ENCODE results near the gene LIFR.
A peak's percentile ranks its signal among the peaks of the same experiment; 100 is the strongest.

The LIFR gene

DNA sequence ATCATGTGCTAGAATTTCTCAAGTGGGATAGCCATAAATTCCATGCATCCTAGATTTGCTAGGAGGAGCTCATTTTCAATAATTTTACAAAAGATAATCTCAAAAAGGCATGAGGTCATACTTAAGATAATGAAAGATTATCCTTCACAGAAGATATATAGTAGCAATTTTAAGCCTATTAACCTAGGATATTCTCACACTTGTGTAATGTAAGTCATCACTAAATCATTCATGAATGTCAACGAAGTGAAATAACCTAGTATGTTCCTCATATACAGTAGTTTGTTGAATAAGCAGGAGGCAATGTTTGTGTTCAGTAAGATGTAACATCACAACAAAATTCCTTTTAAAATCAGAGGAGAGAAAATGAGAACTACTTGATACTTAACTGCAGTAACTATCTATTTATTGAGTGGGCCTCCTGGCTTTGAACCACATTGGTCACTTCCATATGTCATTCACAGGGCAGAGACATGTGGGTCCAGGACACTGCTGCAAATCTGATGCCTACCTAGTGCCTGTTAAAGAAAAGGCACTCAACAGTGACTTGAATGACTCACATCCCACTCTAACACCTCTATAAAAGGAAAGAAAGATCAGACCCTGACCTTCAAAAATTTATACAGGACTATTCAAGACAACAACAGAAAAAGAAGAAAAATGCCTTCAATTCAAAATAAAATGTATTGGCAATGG, 8.2 kb downstream of the LIFR start:
- no peak for DNase-seq (ENCODE audit: low spot score)

DNA sequence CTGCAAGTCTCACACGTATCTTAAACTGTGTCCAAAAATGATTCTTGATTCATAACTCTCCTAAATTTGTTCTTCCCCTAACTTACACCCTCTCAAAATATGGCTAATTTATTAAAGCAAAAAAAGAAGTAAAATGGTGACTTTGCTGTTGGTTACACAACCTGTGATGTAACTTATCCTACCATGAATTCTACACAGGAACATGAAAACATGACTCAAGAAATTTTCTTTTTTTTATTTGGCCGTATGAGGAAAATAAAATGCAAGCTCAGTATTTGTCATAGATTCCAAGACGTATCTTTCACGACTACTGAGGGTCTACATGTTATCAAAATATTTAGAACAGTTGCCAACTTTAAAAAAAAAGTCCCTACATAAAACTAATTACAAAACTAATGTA, 9.2 kb downstream of the LIFR start:
- no peak for DNase-seq (ENCODE audit: low spot score)

DNA sequence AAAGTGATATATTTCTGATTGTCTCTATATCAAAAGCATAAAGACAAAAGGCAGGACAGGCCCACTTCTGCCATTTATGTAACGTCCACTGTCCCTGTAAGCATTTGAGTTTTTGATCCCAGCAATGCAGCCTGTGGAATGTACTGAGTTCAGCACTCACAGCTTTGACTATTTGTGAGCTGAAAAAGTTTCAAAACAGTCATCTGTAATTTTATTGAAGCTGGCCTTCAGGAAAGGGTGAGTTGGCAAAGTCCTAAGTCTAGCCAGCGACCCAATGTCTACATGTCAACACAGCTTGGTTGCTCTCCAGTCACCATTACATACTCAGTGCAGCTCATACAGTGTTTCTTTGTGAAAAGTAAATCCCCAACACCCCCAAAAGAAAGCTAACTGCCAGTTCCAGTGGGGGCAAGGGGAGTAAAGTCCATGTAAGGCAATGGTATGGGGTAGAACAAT, 9.7 kb downstream of the LIFR start:
- no peak for DNase-seq (ENCODE audit: low spot score)

DNA sequence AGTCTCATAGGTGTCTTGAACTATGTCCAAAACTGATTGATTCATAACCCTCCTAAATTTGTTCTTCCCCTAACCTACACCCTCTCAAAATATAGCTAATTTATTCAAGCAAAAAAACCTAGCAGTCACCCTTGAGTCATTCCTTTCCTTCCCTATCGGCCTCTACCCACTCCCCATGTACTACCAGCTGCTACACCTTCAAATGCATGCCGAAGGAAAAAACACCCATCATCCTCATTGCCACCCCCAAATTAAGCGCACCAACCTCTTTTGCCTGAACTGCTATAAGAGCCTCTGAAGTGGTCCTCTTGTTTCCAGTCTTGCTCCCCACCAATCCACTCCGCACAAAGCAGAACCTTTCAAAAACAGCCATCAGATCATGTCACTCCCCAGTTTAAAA, 12.6 kb downstream of the LIFR start:
- DNase-seq (ENCODE audit: low spot score) = no peak

DNA sequence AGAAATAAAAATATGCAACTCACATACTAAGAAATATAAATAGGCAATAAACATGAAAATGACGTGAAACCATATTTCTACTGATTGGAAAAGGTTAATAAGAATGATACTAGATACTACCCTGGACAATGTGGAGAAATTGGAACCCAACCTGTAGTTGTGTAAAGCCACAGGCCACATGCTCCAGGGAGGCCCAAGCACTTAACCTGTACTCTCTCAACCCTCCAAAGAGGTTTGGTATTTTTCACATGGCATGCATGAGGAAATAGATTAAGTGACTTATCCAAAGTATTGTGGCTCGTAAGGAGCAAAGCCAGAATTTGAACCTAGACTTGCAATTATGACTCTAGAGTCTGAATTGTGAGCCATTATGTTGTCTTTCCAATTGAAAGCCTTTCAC, 13.4 kb downstream of the LIFR start:
- no peak for DNase-seq (ENCODE audit: low spot score)

DNA sequence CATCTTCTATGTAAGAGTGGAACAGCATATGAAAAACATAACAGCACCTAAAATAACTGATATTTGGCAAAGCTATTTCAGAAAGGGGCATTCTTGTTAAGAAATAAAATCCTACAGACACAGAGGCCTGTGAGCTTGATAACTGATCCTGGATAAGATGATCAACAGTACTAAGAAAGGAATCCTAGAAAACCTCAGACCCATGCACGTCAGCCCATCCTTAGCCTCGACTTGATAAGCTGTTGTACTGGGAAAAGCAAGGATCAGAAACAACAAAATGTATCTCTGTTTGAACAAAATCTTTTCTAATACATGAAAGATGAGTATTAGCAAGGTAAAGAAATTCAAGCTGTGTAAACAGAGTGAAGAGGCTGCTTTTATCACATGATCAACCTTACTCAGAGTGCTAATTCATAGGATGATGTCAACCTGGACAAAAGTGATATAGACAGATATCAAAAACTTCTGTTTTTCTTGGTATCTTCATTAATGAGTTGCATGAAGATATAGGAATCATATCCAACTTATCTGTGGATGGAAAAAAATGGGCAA, 15.2 kb downstream of the LIFR start:
- no peak for DNase-seq (ENCODE audit: low spot score)

DNA sequence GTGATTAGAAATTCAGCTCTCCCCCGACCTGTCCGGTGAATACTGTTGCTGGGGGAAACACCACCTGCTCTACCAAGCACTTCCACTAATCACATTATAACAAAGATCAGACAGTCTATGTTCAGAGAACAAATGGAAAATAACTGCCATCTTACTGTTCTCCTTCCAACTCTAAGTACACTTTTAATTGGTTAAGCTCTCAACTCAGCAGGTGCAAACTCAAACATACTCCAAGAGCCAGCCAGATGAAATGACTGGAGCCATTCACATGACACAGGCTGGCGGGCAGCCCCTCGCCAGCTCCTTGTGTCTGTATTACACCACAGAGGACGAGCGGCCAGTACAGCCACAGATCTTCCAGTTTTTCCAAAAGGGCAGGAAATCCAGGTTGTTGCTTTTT, 16.1 kb downstream of the LIFR start:
- DNase-seq (ENCODE audit: low spot score) = no peak

DNA sequence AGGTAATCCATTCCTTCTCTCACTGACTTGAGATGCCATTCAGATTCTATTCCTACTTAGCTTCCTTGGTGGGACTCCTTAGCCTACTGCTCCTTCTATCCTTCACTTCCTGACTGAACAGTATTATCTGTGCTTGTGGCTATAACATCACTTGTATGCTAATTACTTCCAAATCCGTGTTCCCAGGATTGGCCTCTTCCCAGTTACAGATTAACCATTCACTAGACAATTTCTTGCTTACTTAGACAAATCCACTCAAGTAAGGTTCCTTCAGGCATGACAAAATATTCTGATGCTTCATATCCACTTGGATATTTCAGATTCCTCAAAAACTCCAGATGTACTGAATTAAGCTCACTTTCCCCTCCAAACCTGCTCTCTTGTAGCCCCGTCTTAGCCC, 18.3 kb downstream of the LIFR start:
- DNase-seq (ENCODE audit: low spot score) = no peak

DNA sequence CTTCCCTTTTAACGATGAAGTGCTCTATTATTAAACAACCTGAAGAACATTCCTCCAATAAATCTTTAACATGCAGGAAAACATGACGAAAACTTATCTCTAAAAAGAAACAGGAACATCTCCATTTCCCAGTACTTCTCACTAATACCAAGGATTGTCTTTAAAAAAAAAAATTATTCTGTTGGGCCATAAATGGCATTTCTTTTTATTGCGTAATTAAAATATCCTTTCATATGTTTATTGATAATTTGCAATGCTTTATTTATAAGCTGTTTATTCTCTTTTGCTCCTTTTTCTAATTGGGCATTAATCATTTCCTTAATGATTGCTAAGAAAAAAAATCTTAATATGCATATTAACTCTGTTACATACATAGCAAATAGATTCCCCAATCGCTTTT, 18.9 kb downstream of the LIFR start:
- DNase-seq (ENCODE audit: low spot score) = no peak

DNA sequence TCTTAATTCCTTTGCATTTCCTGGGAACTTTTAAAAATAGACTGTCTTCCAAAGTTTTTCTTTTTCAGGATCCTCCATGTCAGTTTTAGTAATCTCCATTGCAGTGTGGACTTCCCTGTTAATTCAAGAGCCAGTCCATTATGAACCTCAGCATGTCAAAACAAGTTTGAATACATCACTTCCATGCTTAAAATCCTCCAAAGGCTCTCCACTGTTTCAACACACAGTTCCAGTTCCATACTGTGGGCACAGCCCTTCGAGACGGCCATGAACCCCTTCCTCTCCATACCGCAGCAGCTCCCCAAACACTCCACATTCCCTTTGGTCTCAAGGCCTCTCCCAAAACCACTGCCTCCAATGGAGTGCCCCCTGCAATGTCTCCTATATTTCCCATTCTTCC, 19.5 kb downstream of the LIFR start:
- DNase-seq (ENCODE audit: low spot score) = no peak

DNA sequence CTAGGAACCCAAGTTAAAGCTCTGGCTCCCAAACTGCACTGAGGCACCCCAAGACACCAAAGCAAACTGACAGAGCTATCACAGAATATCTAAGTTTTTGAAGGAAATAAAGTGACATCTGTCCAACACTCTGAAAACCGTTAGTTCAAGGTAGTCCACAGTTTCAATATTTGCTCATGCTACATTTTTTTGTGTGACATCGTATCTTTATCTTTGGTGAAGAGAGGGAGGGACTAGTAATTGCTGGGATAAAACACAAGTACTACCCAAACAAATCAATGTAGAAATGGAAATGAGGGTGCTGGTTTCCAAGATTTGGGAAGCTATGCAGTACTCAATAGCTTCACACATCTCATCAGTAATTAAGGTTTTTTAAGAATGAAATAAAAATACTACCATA, 20.6 kb downstream of the LIFR start:
- no peak for DNase-seq (ENCODE audit: low spot score)

DNA sequence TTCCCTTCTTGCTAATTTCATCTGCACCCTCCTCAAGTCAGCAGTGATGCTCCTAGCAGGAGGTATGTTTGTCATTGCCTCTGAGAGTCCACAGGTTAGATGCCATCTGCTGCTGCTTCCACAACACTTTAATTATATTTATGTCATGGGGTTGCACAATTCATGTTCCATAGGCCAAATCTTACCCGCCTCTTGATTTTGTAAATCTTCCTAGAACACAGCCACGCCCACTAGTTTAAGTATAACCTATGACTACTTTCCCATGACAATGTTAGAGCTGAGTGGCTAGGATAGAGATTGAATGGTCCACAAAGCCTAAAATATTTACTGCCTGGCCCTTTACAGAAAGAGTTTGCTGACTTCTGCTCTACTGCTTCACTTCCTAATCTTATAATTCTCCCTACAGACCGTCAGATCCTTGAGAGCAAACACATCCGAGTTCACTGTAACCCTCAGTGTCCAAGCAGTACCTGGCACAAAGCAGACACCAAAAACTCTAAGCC, 21.1 kb downstream of the LIFR start:
- DNase-seq (ENCODE audit: low spot score) = no peak

DNA sequence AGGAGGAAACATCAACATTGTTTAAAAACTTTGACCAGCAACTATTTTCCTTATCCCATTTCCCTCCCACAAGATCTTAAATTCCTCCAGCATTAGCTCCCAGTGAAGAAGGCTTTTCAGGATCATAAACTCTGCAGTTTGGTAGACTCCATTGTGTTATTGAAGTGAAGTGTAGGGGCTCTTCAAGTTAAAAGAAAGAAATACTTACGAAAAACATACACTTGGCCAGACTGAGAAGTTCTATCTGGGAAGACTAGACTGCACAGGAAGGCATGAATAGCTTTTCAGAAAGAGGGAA, 22.3 kb downstream of the LIFR start:
- no peak for DNase-seq (ENCODE audit: low spot score)

DNA sequence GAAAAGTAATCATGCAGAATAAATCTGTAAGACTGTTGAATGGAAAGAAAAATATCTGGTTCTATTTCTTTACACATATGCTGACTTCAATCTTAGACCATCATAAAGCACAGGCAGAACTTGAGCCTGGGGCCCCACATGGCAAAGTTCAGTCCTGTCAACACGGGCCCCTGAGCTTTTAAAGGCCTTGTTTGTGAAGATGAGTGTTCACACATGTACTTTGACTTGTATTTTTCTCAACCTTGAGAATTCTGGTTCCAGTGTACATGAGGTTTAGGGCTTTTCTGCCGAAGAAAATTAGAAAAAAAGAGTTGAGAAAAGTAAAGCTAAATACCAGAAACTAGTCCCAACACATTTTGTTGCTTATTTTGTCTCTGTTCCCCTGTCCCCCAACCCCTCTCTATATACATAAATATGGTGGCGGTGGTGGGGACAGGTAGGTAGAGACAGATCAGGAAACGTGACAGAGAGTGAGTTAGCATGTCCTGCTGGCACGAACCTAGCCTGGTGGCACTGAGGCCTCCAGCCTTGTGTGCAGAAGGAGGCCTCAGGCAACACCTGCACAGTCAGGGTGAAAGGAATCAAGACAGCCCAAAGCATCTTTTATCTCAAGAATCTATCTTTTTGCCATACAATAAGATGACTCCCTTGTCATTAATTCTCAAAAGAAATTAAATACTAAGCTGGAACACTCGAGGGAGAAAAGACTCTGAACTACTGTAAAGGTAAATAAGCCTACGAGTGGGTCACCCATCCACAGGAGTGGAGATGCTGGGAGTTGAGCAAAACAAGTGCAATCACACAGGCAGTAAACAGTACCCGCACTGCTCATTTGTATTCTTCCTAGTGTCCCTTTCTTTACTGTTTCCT, 22.9 kb downstream of the LIFR start:
- no peak for DNase-seq (ENCODE audit: low spot score)

DNA sequence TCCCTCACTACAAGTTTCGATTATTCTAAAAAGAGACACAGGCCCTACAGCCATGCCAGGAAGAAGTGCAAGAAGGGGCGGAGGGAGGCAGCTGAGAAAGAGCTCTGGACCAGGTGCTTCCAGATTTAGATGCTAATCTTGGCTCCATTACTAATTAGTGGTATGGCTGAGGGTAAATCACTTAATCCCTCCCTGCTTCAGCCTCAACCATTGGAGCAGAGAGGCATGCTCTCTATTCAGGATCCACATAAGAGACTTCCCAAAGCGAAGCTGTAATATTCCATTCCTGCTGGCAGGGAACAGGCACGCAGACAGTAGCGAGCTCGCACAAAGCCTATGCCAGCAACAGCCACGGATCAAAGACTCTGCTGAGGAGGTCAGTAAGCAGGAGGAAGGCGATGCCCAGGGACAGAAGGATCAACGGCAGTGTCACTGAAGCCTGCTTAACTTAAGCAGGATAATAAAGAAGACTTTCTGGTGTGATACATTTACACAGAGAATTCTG, 24.2 kb downstream of the LIFR start:
- DNase-seq (ENCODE audit: low spot score) = peak; percentile 51

DNA sequence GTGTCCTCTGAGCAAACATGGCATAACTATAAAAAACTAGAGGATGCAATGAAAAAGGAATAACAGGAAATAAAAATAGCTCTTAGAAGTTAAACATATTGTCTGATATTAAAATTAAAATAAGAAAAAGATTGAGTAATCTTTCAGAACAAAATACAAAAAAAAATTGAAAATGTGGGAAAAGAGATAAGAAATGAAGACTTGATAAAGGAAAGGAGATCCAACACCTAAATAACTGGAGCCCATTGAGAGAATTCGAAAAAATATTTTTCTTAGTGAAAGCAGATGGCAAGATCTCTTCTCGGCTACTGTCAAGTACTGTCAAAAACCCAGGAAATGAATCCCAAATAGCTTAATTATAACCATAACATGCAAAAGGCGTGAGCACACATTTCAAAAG, 24.9 kb downstream of the LIFR start:
- DNase-seq (ENCODE audit: low spot score) = no peak

DNA sequence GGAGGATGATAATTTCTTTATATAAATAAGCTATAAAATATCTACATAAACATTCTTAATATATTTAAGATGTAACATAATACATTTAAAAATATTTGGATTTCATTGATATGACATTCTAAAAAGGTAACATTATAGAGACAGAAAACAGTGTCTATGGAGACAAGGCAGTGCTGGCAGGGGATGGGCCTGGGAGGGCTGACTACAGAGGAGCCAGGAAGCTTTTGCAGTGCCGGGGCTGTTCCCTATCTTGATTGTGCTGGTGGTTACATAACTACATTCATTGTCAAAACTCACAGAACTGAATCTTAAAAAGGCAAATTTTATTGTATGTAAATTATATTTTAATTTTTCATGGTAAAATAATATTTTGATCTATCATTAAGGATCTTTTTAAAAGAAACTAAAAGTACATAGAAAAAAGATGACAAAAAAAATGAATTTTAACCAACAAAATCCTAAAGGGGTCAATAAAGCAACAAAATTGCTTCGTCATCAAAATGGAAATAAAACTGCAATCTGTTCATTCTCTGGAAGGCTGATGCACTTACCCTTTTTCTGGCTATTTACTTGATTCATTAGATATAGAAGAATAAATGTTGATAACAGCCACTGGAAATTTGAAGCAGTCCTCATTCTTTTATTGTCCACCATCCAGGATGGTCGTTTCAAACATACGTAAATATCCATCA, 26.3 kb downstream of the LIFR start:
- DNase-seq (ENCODE audit: low spot score) = no peak

DNA sequence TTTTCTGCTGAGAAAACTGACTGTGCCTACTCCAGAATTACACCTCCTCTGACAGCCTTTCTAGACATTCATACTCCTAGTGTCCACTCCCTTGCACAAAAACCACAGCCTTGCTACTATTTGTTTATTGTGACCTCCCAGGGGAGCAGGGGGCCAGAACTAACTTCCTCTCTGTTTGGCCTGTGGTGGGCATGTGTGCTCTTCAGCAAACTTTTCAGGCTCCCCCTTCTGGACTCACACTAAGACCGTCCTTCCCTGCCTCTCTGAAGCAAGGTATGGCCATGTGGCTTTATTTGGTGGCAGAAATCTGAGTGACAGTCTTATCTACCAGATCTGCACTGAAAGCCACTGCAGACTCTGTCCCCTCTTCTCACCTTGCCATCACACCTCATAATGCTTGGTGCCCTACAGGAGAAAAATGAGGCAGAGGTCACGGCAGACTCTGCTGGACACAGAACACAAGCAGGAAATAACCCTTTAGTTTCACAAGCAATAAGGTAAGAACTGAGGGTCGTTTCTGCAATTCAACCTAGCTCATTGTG, 28.2 kb downstream of the LIFR start:
- DNase-seq (ENCODE audit: low spot score) = no peak

DNA sequence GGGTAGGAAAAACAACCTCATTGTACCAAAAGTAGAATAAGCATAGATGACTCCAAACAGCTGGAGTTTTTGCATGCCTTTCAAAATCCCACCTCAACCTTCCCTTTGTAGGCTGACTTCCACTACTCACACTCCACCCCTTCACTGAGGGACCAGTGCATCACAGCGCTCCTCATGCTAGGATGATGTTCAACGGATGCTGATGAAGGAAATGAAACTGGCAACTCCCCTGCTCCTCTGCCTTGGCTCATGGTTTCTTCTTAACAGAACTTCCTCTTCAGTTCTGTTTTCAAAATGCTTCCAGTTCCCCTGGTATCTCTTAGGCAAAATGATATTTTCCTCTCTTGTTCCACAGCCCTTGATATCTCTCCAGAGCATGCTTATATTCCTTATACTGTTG, 29.0 kb downstream of the LIFR start:
- no peak for DNase-seq (ENCODE audit: low spot score)

DNA sequence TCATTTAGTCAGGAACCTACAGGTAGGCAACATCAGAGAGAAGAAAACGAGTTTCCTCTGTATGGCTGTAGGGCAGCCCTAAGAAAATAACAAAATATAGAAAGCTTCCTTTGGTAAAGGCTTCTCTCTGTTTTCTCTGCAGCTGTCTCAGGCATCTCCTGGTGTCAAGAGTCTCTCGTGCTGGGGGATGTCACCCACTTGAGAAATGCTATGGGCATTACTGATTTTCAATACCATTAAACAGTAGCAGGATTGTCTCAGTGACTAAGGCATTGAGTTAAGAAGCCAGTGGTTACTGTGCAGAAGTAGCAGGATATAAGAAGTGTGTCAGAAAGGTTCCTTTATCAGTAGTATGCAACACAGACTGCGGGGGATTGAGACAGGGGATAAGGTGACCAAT, 32.4 kb downstream of the LIFR start:
- no peak for DNase-seq (ENCODE audit: low spot score)

DNA sequence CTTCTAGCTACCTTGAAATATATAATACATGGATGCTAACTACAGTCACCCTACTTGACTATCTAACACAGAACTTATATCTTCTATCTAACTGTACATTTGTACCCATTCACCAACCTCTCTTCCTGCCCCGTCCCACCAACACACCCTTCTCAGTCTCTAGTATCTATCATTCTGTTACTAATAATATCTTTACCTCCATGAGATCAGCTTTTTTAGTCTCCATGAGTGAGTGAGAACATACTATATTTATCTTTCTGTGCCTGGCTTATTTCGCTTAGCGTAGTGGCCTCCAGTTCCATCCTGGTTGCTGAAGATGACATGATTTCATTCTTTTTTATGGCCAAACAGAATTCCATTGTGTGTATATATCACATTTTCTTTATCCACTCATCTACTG, 37.0 kb downstream of the LIFR start:
- no peak for DNase-seq (ENCODE audit: low spot score)

DNA sequence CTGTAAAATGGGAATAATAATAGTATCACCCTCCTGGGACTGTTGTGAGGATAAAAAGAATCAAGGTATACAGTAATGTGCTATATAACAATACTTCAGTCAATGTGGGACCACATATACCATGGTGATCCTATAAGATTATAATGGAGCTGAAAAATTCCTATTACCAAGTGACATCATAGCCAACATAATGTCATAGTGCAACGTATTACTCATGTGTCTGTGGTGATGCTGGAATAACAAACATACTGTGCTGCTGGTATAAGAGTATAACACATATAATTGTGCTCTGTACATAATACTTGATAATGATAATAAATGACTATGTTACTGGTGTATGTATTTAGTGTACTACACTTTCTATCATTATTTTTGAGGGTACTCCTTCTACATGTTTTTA, 38.1 kb downstream of the LIFR start:
- no peak for DNase-seq (ENCODE audit: low spot score)
